Iris pigment epithelial cell (primary cell): Measurements from ENCODE around the gene XYLB.

Source experiments
- DNase-seq: peaks from one replicate; pipeline ENCODE4 v3.0.0-alpha.2; 2011; ENCODE audit warnings: low read depth

The XYLB gene

DNA sequence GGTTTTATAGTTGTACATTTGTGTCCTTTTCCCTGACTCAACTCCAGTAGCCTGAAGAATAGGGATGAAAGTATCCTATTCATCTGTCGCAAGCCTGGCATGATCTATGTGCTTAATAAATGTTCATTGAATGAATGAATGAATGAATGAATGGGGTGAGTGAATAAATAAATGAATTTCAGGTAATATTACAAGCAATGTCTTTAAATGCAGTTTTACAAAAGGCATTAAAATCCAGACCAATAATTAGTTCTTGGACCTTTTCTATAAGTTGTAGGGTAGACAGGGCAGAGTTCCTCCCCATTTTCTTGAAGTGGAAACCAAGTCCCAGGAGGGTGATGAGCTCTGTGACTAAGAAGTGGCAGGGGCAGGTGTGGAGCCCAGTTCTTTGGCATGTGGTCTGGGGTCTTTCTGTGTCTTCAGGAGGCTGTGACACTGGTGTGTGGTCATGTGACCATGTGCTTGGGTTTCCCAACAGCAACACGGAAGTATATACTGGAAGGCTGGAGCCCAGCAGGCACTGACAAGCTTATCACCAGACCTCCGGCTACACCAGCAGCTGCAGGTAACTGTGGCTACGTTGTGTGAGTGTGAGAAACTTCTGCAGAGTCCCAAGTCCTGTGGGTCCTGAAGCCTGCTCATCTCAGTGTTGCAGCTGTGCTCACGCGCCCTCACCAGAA, 18.3 kb downstream of the XYLB start:
- no peak for DNase-seq

DNA sequence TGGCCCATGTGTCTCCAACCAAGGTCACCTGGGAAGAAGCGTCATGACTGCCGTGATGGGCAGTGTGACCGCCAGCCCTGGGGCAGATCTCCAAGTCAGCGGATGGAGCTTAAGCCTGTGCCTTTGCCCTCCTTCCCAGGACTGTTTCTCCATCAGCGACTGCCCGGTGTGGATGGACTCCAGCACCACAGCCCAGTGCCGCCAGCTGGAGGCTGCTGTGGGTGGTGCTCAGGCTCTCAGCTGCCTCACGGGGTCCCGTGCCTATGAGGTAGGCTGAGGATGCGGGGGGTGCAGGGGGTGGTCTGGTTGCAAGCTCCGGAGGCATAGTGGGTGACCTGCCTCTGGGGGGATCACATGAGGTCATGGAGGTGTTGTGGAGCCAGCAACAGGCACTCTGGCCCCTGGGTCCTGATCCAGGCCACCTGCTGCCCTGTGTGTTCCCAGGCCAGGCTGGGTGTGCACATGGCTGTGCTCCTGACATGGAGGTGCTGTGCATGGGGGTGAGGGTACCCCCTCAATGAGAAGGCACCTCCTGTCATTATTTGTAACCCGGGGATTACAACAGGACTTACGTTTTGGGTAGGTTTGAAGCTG, 19.0 kb downstream of the XYLB start:
- DNase-seq, result no peak

DNA sequence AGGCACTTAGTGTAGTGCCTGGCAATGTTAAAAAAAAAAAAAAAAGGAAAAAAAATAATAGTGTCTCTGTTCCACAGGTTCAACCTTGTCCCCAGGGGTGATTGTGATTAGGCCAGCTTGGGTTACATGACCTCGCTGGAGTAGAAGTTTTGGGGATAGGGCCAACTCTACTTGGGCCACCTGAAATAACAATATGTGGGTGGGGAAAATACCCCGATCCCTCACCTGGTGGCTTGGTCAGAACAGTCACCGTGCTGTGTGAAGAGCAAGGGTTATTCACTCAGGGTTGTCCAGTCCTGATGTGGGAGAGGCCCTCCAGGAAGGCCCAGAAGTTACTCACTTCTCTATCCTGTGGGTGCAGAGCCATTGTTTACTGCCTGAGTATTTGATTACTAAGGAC, 19.5 kb downstream of the XYLB start:
- DNase-seq, result no peak

DNA sequence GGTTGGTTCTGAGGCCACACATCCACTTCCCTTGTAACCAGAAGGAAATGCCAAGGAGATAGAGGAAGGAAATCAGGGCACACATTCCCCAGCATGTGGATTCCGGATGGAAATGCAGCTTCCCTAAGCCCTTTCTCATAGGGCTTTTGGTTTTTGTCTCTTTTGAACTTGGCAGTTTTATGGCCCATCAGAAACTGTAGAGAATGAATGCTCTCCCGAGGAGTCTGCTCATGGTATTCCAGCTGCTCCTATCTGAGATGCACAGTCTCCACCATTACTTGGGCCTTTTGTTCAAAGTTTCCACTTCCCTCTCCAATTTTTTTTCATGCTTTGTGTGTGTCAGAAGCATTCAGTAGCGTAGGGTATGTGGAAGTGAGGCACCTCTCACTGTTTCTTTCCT, 21.2 kb downstream of the XYLB start:
- no peak for DNase-seq

DNA sequence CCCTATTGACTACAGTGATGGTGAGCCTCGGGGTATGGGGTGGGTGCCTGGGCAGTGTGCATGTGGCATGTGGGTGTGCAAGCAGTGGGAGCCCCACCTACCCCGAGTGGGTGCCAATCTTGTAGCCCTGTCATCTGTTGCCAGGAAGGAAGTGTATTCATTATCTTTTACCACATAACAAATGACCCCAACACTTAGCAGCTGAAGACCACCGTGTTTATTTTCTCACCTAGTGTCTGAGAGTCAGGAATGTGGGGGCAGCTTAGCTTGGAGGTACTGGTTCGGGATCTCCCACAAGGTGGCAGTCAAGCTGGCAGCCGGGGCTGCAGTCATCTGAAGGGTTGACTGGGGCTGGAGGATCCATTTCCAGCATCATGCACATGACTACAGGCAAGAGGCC, 21.7 kb downstream of the XYLB start:
- no peak for DNase-seq

DNA sequence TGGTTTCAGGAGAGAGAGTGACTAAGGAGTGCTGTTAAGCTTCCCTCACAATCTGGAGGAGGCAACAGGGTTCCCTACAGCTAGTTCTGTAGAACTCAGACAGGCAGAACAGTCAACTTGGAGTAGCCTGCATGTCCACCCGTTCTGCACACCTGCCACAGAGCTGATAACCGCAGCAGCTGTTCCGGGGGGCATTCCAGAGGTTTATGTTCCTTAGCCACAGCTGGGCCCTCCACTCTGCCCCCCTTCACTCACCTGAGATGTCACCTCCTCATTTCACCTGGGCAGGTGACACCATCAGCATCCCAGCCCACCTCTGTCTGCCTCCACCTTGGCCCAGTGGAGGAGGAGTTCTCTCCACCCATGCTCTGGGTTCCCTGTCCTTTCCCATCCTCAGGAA, 22.6 kb downstream of the XYLB start:
- no peak for DNase-seq

DNA sequence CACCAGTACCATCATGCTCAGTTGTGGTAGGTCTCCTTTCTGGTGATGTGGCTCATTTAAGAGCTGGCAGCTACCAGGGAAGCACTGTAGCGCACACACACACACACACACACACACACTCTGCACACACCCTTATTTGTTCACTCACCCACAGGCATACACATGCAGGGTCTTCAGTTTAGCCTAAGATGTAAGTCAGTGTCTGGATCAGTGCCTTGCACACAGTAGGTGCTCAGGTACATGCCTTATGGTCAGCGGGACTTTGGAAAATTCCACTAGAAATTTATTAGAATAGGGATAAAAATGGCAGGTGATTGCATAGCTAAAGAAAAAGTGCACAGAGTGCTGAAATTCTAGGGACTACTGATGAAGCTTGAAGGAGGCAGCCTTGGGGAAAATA, 23.6 kb downstream of the XYLB start:
- DNase-seq, result no peak

DNA sequence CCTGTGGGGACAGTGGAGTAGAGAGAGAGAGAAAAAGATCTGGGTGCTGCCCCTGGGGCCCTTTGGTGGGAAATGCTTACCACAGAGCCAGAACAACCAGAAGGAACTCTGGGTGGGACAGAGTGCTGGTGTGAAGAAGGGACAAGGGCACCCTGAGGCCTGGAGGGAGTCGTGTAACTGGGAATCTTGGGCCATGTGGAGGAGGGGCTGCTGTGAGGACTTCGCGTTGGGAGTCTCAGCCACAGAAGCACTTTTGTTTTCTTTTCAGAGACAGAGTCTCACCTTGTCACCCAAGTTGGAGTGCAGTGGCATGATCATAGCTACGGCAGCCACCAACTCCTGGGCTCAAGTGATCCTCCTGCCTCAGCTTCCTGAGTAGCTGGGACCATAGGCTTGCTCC, 24.3 kb downstream of the XYLB start:
- DNase-seq, result no peak

DNA sequence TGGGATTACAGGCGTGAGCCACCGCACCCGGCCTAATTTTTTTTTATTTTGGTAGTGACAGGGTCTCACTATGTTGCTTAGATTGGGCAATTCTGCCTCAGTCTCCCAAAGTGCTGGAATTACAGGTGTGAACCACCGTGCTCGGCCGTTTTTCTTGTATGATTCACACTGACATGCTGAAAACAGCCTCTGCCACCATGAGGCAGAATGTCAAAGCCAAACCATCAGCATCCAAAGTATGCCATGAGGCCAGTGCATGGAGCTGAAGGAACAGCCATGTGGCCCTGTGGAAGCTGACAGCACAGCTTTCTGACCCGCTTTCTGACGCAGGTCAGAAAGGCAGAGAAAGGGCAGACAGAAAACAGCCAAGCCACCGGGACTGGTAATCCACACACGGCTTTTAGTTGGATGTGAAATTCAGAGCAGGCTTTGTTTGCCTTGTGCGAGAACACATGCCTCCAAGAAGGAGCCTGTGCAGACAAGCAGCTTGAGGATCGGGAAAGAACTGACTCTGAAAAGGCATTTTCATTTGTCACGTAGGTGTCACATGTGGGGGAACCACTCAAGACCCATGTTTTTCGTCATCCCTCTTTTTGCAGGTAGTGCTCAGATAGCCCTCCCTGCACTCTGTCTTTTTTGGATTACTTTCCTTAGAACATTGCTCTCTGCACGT, 25.1 kb downstream of the XYLB start:
- DNase-seq, result no peak

DNA sequence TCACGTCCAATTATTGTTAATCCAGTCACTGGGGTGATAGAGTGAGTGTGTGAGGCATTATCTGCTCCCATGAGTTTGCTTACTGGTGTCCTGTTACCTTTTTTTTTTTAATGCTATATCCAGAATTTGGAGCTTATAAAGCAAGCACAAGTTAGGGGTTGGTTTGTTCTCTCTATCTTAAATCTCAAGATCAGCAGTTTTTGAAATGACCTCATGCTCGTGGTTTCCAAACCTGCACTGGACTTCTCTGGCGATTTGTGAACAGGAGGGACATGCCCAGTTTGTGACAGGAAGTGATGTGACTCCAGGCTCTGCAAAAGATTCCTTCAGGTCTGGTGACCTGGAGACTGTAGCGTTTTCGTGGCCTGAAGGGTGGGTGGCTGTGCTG, 25.6 kb downstream of the XYLB start:
- DNase-seq, result no peak

DNA sequence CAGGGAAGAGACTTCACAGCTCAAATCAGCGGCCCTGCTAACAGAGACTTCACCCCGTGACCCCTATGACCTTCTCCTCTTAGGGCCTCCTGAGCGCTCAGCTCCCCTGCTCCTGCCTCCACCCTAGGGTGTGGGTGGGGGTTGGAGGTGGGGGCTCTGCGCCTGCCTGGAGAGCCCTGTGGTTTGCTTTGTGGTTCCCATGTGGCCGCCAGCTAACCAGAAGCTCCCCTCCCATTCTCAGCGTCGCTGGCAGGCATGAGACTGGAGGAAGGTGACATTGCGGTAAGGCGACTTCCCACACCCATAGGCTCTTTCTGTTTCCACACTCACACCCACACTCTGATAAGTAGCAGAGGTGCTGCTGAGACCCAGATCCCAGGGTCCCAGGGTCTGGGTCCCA, 27.6 kb downstream of the XYLB start:
- DNase-seq, result no peak

DNA sequence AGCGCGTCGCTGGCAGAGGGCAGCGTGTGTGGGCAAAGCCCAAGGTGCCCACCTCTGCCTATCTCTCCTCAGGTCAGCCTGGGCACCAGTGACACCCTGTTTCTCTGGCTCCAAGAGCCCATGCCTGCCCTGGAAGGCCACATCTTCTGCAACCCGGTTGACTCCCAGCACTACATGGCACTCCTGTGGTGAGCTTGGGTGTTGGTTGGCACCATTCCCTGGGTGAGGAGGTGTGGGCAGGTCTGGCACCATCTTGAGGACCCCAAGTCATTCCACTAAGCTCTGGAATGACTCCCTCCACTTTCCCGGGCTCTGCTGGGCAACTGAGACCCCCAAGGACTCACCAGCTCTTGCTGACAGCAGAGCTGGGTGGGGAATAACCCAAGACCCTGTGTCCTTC, 28.5 kb downstream of the XYLB start:
- DNase-seq, result no peak

DNA sequence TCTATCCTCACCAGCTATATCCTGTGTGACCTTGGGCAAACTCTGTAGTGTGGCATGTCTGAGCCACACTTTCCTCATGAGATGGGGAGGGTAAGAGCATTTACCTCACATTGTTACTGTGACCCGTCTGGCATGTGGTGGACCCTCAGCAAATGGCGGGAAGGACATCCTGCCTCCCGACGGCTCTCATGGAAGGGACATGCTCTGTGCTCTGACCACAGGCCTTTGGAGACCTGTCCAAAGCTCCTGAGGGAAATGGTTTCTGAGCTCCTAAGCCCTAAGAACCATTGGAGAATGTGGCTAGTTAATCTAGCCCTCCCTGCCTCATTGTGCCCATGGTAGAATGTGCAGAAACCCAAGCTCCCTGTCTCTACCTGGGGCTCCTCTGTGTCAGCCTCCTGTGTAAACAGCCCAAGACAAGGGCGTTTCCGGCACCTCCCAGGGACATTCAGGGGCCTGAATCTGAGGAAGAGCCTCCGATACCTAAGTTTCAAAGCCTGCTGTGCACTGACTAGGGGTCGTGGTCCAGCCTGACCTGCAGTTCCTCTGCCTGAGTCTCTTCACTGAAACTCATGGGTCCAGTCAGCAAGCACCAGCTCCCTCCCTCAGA, 29.0 kb downstream of the XYLB start:
- no peak for DNase-seq

DNA sequence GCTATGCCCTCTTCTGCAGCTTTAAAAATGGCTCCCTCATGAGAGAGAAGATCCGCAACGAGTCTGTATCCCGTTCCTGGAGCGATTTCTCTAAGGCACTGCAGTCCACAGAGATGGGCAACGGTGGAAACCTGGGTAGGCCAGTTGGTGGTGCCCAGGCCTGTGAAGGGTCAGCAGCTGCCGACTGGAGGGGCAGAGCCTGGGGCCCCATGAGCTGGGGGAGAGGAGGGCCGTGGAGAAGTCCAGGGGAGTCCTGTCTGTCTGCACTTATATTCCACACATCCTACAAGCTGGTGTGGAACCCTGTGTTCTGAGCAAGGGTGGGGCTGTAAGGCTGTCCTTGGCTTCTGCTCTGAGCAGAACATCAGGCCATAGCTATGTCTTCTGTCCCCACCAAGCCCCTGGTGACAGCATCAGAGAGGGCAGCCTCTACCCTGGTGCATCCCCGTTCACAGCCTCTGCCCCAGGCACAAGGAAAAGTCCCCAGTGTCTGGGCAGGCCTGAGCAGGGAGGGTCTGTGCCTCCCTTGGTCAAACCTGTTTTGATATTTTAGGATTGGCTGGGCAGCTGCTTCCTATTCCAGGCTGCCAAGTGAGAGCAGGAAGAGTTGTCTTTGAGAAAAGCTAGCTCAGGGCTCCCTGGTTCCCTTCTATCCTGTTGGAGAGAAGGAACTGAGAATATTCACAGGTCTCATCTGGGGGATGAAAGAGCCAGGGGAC, 29.7 kb downstream of the XYLB start:
- no peak for DNase-seq

DNA sequence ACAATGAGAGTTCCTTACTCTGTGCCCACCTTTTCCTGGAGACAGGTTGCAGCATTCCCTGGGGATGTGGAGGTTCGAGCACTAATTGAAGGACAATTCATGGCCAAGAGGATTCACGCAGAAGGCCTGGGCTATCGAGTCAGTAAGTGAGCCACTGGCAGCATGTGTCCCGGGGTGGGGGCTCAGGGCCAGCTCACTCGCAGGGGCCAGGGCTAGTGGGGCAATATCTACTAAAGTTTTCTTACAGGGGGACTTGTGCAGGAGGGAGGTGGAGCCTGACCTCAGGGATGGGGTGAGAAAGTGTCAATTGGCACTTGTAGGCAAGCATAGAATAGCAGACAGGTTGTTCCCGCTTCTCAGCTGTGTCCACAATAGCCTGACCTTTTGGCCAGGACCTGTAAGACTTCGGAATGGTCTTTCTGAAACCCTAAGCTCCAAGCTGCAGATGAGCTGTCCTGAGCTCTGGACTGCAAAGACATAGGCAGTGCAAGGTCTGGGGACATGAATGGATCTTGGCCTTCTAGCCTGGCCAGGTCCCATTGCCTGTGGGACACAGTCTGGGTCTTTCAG, 32.7 kb downstream of the XYLB start:
- DNase-seq, result no peak

DNA sequence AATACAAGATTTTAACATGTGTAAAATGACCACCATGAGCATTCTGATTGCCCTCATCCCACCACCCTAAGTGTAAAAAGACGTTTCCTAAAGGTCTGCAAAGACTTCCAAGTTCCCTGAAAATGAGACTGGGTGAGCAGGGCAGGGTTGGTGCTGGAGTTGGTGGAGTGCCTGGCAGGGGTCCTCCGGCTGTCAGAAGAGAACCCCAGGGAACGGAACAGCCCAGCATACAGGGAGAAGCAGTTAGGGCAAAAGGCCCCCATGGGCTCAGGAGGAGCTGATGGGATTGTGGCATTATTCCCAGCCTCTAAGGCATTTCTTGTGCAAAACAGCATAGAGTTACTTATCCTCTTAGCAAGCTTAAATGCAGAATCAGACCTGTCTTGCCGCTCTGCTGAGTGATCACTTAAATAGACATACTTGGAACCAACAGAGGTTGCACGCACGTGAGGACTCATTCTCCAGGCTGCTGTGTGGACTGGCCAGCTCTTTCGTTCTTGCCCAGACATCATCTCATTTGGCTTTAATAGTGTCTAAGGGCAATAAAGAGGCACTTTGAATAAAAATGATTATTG, 36.0 kb downstream of the XYLB start:
- DNase-seq, result no peak

DNA sequence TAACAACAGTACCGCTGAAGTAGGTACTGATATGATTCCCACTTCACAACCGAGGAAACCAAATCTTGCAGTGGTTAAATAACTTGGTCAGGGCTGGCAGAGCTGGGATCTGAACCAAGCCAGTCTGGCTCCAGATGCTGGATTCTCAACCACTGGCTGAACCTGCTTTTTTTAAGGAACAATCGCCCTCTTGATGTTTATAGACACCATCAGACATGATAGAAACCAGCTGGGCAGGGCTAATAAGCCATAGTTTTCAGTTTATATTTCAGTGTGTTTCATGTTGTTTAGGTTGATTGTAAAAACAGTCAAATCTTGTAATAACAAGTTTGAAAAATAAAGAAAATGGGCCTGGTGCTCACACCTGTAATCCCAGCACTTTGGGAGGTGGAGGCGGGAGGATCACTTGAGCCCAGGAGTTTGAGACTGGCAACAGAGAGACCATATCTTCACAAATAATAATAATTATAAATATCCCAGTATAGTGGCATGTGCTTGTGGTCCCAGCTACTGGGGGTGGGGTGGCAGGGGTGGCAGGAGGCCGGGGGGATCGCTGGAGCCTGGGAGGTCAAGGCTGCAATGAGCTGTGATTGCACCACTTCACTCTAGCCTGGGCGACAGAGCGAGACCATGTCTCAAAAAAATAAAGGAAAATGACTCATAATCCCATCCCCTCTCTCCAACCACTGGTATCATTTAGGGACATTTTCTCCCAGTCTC, 36.7 kb downstream of the XYLB start:
- no peak for DNase-seq

DNA sequence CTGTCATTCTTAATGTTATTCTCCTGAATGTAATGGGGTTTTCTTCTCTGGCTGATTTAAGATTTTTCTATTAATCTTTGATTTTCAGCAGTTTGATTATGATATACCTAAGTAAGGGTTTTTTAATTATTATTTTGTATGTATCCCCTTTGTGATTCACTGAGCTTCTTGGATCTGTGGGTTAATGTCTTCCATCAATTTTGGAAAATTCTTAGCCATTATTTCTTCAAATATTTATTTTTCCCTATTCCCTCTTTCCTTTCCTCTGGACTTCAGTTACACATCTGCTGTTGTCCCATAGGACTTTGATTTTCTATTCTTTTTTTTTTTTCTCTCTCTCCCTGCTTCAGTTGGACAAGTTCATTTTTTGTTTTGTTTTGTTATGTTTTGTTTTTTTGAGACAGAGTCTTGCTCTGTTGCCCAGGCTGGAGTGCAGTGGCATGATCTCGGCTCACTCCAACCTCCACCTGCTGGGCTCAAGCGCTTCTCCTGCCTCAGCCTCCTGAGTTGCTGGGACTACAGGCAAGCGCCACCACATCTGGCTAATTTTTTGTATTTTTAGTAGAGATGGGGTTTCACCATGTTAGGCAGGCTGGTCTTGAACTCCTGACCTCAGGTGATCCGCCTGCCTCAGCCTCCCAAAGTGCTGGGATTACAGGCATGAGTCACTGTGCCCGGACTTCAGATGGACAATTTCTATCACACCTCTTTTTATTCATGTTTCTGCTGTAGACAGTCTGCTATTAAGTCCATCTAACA, 40.6 kb downstream of the XYLB start:
- no peak for DNase-seq

DNA sequence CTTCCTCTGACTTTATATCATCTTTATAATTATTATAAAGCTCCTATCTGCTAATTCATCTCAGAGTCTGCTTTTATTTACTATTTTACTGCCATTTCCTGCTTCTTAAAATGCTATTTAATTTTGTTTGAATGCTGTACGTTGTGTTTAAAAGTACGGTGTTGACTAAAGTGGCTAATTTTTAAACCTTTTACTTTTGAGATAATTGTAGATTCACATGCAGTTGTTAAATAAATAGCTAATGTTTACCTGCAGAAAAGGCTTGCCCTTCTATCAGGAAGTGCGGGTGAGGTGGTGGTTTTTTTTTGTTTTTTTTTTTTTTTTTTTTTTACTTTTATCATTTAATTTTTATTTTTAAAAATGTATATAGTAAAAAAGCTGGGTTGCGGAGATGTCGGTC, 41.3 kb downstream of the XYLB start:
- DNase-seq, result no peak

DNA sequence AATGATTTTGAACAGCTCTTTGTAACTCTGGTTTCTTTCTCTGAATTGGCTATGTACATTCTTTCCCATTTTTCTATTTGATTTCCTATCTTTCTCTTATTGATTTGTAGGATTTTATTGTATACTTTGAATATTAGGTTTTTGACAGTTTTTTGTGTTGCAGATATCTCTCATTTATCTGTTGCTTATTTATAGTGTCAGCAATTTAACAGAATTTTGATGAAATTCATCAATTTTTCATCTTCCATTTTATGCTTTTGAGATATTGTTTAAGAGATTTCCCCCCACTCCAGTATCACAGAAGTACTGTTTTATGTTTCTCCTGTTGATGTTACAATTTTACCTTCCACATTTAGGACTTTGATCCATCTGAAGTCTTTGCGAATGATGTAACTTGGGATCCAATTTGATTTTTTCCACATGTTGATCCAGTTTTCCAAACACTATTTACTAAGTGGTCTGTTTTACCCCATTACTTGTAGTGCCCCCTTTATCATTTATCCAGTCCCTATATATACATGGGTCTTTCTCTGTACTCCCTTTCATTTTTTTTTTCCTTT, 46.1 kb downstream of the XYLB start:
- no peak for DNase-seq
